ENCODE measurements around the gene TSPAN15.

- no peak for TF ChIP-seq CTCF (IDR thresholded peaks at IDR 0.05)
- TF ChIP-seq POLR2A (IDR thresholded peaks at IDR 0.05): no peak
These were observed 40.3 kb downstream of the TSPAN15 start for GRCh38 chr10:69491611-69492010.
